Stimulated activated CD4-positive, alpha-beta T cell treated with anti-CD3 and anti-CD28 coated beads, Interleukin-12 subunit alpha, Interleukin-12 subunit beta, amount 100 ng/mL, for 4 hours (primary cell): ENCODE measurements around the gene ADARB2.
"Not testable (repeated sequence)": the region's sequence is repeated elsewhere in the genome, so short reads cannot be mapped to it uniquely, and the experiment has no call there.

Experiments used
- DNase-seq: peaks from one replicate; pipeline ENCODE4 v3.0.0-alpha.2; 2020

ADARB2 gene

DNA sequence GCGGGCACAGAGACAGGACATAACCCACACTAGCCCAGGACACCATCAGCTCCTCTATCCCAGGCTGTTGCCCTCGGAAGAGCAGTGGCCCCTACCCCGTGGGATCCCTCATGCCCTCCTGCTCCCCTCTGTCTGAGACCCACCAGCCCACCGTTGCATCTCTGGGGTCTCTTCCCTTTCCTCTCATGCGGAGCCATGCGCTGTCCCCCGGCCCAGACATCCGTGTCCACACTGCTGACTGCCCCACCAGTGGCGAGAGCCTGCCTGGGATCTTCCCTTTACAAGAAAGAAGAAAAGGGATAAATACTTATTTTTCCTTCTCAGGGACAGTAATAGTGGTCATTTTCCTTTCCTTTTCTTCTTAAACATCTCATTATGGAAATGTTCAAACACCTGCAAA, 565.7 kb downstream of the ADARB2 start:
- DNase-seq = no peak

DNA sequence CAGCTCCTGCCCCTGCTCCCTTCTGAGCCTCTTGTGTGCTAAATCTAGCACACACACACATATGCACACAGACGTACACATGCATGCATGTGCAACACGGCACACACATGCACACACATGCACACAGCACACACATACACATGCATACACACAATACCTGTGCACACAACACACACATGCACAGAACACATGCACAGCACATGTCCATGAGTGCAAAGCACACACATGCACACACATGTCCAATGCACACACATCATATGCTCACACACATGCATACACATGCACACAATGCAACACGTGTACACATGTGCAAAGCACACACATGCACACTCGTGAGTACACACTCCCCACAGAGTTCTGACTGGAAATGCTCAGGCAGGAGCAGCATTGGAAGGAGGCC, 566.1 kb downstream of the ADARB2 start:
- no peak for DNase-seq

DNA sequence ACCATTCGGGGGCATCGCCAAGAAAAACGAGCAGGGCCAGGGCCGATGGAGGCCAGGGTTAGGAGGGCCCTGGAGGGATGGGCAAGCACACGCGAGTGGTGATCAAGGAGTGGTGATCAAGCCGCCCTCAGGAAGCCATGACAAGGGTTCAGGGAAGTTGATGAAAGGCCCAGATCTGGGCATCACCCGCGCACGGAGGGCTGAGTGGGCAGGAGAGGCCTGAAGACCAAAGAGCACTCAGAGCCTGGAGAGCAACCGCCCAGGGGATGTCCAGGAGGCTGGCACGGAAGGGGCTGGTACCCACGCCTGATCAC, 566.5 kb downstream of the ADARB2 start:
- DNase-seq = no peak

DNA sequence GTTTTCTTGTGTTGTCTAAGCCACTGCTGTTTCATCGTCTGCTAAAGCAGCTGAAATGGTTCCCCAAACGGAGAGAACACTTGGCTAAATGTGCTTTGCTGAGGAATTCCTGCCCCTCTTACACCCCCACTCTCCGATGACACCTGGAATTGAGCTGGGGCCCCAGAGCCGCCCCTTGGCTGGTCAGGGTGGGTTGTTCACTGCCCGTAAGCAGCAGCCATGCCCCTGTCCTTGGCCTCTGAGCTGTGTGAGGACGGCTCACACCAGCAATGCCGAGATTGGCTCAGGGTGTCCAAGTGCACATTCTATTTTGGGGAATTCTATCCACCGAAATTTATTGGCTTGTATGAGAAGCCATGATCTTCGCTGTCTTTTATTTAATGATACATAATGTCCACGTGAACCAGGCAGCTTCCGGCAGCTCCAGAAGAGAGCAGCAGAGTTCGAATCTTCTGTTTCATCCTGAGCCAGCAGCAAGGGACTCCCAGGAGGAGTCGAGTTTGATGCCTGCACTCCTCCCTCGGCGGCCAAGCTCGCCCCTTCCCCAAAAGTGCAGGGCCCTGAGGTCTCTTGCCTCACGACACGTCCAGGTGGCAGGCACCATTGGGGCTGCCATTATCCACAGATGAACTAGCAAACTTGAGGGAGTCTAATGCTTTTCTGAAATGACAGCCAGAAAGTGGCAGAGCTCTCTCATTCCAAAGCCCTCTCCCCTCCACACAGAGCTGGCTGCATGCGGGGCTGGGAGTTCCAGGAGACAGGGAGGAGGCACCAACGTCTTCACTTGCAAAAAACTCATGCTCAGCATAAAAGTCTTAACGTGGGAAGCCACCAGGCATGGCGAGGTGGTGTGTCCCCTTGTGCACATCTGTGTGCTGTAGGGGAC, 567.1 kb downstream of the ADARB2 start:
- DNase-seq = no peak

DNA sequence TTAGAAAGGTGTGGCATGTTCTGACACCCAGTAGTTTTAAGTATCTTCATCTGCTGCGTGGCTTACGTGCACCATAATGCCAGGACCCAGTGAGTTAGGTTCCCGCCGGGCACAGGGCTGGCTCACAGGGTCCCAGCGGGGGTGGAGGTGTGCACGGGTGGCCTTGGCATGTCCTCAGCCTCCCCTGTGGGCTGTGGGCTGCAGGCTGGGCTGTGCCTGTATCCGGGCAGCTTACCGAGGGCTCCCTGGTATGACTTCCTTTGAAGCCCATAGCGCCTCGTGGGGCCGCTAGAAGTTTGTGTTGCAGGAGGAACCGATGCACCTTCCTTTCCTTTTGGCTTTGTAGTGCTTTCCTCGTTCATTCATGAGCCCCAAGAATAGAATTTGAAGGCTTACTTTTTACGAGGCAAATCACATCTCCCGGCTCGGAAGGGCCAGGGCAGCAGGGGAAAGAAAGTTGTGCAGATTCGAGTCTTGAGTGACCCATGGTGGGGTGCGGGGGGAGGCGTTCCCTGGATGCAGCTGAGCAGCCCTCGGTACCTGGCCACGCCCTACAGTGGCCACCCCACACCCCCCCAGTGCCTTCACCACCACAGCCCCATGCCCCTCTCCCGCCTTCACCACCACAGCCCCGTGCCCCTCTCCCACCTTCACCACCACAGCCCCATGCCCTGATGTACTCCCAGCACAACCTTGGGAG, 568.0 kb downstream of the ADARB2 start:
- DNase-seq = no peak

DNA sequence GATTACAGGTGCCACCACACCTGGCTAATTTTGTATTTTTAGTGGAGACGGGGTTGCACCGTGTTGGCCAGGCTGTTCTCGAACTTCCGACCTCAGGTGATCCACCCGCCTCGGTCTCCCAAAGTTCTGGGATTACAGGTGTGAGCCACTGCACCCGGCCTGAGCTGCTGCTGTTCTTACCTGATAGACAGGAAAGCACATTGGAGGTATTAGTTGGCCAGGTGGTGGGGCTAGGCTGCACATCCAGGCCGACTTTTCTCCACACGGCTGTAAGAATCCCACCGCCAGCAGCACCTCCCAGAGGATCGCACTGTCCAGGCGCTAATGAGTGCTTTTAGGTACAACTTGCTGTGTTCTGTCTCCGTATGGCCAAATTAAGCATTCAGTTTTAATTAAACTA, 568.6 kb downstream of the ADARB2 start:
- no peak for DNase-seq

DNA sequence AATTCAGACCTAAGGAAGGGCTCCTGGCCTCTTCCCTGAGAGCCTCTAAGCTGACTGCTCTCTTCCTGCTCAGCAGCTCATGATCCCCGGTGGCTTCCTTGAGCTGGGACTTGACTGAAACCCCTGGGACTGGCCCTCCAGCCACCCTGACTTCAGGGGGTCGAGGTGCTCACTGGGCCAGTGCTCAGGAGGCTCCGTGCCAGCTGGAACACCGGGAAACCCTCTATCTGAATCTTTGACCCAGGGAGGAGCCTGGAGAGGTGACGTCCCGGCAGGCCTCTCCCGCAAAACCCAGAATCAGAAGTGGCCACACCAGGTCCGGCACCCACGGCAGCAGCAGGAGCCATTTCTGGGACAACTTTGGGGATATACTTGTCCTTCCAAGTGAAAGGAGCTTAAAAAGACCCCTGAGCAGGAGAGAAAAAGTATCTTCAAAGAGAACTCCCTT, 570.5 kb downstream of the ADARB2 start:
- DNase-seq = no peak

DNA sequence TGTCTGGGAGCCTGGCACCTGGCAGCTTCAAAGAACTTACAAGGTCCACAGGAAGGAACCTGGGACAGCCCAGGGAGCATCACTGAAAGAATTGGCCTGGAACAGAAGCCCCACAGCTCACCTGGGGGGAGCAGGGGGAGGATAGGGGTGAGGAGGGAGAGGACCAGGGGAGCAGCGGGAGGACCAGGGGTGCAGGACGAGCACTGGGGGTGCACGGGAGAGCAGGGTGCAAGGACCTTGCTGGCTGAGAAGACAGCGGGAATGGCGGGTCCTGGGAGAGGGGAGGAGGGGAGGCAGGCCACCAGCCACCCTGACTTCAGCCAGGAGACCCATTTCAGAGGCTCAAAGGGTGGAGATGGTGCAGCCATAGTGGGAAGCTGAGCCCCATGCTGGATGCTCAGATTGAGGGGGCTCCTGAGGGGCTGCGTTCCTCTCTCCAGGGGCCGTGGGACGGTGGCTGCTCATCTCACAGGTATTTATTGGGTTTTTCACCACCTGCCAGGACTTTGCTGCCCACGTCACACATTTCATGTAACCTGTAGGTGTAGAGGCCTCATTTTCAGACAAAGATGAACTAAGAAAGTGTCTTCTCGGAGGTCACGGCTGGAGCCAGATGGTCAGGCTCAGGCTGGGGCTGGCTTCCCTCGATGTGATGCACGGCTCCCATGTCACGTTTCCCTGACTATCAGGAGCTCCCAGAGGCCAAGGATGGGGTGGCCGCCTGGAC, 571.1 kb downstream of the ADARB2 start:
- DNase-seq = no peak

DNA sequence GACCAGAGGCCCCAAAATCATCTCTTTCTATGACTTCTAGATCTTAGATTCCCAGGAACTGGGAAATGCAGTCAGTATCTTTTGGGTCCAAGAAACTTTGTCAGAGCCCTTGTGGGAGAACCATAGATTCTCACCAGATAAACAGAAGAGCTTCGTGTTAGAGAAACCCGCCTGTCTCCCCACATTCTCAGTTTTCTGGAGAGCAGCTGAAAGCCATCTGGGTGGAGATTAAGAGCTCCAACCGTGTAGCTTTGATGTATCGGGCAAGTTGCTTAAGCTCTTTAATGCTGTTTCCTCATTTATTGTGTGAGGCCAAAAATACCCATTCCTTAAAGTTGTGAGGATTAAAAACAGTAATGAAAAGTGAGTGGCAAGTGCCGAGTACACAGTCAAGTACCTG, 573.5 kb downstream of the ADARB2 start:
- DNase-seq = no peak

DNA sequence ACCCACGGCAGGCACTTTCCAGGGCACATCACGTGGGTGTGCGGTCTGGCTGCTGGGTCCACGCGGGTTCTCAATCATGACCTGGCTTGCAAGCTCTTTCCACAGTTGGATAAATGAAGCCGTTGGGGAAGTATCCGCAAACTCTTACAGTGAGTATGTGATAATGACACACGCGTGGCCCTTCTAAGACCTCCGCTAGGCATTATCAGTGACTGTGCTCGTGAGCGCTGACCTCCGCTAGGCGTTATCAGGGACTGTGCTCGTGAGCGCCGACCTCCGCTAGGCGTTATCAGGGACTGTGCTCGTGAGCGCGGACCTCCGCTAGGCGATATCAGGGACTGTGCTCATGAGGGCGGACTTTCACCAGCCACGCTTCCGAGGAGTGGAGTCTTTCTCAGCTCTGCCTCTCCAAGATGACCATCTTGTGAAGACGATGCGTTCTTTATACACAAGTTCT, 574.1 kb downstream of the ADARB2 start:
- DNase-seq = no peak

DNA sequence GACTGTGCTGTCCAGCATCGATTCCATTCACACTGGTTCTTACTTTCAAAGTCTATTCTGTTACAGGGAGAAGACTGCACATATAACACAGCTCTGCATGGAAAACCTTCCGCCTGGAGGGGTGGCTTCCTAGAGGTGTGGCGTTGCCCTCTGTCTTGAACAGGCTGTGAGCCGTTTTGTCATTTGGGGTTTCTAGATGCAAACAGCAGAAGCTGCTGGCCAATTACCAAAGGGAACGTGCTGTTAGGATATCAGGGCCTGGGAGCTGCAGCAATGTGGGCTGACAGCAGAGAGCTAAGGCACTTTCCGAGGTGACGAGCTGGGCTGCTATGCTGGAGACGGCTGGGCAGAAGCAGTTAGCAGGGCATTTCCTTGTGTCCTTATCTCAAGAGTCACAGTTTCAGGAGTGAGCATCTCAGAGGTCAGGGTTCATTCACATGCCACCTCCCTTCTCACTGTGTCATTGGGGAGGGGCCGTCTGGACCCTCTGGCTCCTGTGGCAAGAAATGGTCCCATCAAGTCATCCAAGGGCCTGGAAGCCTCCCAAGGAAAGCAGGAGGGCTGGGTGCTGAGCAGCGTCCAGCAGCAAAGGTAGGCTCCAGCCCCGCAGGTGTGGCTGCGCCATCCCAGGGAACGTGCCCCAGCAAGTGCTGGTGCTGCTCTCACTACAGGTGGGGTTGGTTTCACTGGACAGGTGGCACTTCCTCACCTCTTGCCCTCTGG, 574.7 kb downstream of the ADARB2 start:
- no peak for DNase-seq

DNA sequence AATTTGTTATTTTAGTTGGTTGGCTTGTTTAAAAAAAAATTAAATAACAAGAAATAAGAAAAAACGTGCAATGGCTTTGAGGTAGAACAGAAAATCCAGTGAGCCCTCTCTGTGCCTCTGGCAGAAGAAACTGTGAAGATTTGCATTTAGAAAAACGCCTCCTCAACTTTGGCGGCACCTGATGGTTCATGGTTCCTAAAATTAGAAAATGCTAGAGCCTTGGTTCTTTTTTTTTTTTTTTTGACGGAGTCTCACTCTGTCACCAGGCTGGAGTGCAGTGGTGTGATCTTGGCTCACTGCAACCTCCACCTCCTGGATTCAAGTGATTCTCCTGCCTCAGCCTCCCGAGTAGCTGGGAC, 576.0 kb downstream of the ADARB2 start:
- not testable (repeated sequence) for DNase-seq

DNA sequence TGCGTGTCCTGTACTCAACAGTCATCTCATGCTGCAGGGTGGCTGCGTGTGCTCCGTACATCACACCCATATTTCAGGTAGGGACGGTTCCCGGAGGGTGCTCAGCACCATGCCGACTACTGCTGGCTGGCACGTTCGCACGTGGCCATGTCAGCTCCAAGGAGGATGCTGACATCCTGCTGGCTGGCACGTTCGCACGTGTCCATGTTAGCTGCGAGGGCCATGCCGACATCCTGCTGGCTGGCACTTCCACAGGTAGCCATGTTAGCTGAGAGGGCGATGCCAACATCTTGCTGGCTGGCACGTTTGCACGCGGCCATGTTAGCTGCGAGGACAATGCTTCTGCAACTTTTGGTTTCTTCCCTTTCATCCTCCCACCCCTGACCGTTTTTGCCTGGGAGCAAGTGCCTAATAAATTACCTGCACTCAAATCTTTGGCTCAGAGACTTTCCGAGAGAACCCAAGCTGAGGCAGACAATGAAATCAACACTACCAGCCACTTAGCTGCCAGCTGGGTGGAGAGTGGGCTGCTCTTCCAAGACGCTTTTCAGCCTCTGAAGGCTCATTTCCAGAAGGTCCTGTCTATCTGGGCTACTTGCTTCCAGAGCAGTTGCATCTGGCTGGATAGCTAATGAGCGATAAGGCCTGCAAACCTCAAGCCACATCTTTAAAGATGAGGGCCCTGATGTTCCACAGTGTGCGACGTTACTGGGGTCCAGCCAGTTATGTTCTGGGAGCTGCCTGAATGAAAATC, 576.6 kb downstream of the ADARB2 start:
- no peak for DNase-seq

DNA sequence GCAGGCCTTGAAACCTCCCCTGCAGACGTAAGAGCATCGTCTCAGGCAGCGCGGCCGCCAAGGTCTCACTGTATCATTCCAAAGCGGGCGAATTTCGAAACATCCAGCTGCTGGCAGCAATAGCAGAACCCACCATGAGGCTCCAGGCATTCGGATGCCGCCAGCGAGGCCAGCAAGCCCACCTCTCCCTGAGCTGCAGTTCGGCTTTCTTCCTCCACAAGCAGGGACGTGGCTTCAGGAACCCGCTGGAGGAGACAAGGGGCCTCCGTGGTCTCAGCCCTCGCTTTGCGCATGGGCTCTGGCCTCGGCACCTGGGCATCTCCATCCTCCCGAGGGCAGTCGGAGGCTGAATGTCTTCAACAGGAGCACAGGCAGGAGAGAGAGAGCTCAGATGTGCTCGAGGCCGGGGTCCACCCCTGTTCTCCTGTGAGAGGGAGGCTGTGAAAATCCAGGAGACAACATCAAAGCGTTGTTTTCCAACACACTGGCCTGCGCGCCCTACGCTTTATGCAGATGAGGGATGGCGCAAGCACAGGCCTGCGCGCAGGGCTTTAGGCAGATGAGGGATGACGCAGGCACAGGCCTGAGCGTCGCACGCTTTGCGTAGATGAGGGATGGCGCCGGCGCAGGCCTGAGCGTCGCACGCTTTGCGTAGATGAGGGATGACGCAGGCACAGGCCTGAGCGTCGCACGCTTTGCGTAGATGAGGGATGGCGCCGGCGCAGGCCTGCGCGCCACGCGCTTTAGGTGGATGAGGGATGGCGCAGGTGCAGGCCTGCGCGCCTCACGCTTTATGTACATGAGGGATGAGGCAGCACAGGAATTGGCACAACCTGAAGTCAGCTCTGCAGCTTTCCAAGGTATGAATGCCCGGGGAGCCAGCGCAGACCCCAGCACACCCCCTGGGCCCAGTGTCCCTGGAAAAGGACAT, 577.9 kb downstream of the ADARB2 start:
- no peak for DNase-seq

DNA sequence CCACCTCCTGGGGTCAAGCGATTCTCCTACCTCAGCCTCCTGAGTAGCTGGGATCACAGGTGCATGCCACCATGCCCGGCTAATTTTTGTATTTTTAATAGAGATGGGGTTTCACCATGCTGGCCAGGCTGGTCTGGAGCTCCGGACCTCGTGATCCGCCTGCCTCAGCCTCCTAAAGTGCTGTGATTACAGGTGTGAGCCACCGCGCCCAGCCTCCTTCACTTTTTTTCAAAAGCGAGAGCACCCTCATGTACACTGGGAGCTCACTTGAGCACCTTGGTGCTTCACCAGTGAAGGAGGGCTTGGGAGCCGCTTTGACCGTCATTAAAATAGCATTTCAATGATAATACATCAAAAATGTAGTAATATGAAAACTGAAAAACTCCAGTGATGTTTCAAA, 578.8 kb downstream of the ADARB2 start:
- not testable (repeated sequence) for DNase-seq

DNA sequence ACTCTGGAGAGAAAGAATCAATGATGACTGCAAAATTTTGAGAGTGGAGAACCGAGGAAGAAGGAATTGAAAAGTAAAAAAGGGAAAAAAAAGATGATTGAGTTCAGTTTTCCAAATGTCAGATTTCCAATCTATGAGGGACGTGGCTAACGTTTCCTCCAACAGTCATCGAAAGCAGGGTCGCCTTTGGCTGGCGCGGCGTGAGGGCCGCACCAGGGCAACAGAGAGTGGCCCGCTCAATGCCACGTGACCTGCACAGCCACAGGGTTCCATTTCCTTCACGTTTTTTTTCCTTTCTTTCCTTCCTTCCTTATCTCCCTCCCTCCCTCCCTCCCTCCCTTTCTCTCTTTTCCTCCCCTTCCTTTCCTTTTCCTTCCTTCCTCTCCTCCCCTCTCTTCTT, 579.3 kb downstream of the ADARB2 start:
- DNase-seq = no peak

DNA sequence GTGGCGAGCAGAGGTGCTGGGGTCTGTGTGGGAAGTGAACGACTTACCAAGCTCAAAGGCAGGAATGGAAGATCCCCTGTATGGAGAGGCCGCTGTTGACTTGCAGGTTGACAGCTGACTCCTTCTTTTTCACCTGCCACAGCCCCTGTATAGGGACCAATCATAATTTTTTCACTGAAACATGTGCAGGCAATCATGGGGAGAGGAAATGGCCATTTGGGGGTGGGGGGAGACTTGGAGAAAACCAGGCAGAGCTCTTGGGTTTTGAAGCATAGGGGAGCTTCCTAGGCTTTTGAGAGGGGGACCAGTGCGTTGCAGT, 579.8 kb downstream of the ADARB2 start:
- no peak for DNase-seq

DNA sequence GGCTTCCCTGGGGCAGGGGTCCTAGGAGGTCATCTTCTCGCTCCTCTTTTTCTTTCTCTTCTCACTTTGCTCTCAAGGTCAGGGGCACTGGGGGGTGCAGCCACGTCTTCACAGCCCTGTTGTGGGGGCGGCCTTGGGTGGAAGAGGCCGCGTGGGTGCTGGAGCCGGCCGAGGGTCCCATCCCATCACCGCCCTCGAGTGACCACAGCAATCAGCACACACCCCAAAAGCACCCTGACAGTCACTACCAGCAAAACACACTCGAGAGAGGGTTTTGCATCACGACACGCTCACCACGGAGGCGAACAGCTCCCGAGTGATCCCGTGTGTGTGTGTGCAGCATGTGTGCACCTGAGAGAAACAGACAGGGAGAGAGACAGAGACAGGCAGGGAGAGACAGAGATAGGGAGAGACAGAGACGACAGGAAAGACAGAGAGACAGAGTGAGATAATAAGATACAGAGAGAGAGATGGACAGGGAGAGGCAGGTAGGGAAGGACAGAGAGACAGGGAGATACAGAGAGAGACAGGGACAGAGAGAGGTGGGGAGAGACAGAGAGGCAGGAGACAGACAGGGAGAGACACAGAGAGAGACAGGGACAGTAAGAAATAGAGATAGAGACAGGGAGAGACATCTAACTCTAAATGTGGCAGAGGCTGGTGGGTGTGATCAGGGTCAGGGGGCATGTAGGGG, 580.3 kb downstream of the ADARB2 start:
- DNase-seq = no peak

DNA sequence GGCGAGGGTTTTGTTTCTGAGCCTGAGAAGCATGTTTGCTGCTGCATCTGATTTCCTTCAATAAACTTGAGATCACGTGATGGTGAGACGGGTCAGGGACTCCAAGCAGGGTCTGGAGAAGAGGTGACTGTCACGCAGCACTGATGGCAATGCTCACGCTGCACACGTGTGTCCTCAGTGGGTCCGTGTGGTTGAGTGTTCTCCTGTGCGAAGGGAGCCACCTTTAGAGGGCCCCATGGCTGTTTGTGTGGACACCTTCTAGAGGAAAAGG, 580.8 kb downstream of the ADARB2 start:
- DNase-seq = no peak

DNA sequence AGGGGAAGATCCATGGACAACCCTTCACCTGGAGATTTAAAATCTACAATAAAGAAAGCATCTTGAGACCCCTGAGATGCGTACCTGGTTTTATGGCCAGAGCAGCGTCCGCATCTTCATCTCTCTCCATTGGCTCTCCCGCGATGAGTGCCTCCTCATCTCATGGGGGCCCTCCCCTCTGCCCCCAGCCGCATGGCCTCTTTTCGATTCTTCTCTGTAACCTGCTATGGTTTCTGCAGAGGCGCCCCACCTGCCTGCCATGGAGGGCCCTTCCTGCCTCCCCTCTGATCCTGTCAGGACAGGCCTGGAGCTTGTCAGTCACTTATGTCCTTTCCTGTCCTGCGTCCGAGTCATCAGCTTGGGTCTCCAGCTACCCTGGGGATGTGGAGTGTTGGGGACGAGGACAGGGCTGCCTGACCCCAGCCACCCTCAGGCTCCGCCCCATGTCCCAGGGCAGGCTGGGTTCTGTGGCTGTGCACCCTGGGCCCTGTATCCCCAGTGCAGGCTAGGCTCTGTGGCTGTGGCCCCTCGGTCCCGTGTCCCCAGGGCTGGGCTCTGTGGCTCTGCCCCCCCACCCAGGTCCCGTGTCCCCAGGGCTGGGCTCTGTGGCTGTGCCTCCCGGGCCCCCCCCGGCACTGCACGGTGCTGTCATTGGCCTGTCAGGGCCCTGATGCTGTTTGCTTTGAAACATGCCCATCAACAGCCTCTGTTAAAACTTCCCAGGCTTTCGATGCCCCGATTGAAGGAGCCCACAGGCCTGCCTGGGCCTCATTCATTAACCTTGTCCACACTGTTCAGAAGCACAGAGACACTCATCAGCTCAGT, 581.3 kb downstream of the ADARB2 start:
- DNase-seq = no peak
